GM21381 (cell line): ENCODE data around the gene LRP10.

Experiments used
- ATAC-seq: cut with Tn5 transposase; IDR thresholded peaks from one replicate; pipeline ENCODE4 v1.9.1; 2021; ENCODE audit warnings: mild to moderate bottlenecking, moderate library complexity; ENCODE audit not compliant: unreplicated experiment

LRP10 gene

GRCh38 chr14:22884738-22885523, 13.4 kb downstream of the LRP10 start:
- ATAC-seq: no peak

- ATAC-seq: no peak
These were observed 14.4 kb downstream of the LRP10 start for GRCh38 chr14:22885975-22886374.

GRCh38 chr14:22886500-22887259, 15.1 kb downstream of the LRP10 start:
- peak; percentile 52 for ATAC-seq

- ATAC-seq: peak; percentile 37
These were observed 15.9 kb downstream of the LRP10 start for GRCh38 chr14:22887260-22887989.

- peak; percentile 42 for ATAC-seq
These were observed 16.4 kb downstream of the LRP10 start for GRCh38 chr14:22887990-22888378.

GRCh38 chr14:22888662-22889061, 17.1 kb downstream of the LRP10 start:
- ATAC-seq: no peak

GRCh38 chr14:22890416-22890815, 18.9 kb downstream of the LRP10 start:
- no peak for ATAC-seq

GRCh38 chr14:22892488-22892887, 20.9 kb downstream of the LRP10 start:
- no peak for ATAC-seq

- ATAC-seq: no peak
These were observed 22.2 kb downstream of the LRP10 start for GRCh38 chr14:22893706-22894105.

GRCh38 chr14:22895402-22895801, 23.9 kb downstream of the LRP10 start:
- ATAC-seq: no peak

- no peak for ATAC-seq
These were observed 24.8 kb downstream of the LRP10 start for GRCh38 chr14:22896356-22896755.

GRCh38 chr14:22896760-22897159, 25.2 kb downstream of the LRP10 start:
- no peak for ATAC-seq

- ATAC-seq: no peak
These were observed 25.8 kb downstream of the LRP10 start for GRCh38 chr14:22897357-22897756.

- no peak for ATAC-seq
These were observed 27.0 kb downstream of the LRP10 start for GRCh38 chr14:22898302-22899090.

GRCh38 chr14:22900081-22900799, 28.7 kb downstream of the LRP10 start:
- no peak for ATAC-seq

- no peak for ATAC-seq
These were observed 30.3 kb downstream of the LRP10 start for GRCh38 chr14:22901799-22902198.

GRCh38 chr14:22903742-22904087, 32.2 kb downstream of the LRP10 start:
- no peak for ATAC-seq

GRCh38 chr14:22905627-22906026, 34.1 kb downstream of the LRP10 start:
- no peak for ATAC-seq

GRCh38 chr14:22906073-22906472, 34.5 kb downstream of the LRP10 start:
- ATAC-seq: no peak

- no peak for ATAC-seq
These were observed 35.9 kb downstream of the LRP10 start for GRCh38 chr14:22907429-22907828.
